ENCODE data around the gene MYL5.
A peak's percentile ranks its signal among the peaks of the same experiment; 100 is the strongest.

Gene MYL5

GRCh38 chr4:665381-665750 lies 9.0 kb upstream of the MYL5 start:
- Histone ChIP-seq H4K20me1 (ENCODE audit: insufficient read depth, low read length) (no peaks in the 10 kb centered on the region; the same call in 1 of the 2 replicates), H3K36me3 (ENCODE audit: insufficient read depth, low read length) (peaks cover 16% of the 10 kb centered on the region), H3K9ac (ENCODE audit: low read depth, low read length) (no peak overlapping the region), H3K27me3 (ENCODE audit: insufficient read depth, low read length, poor library complexity) (no peaks in the 10 kb centered on the region), H3K4me1 (ENCODE audit: insufficient read depth, low read length) (peaks cover 36% of the 10 kb centered on the region), H3K27ac (ENCODE audit: low read length) (0 out of 2 replicates have a peak overlapping the region, but pooled peaks have one; percentile 22), H3K9me3 (ENCODE audit: insufficient read depth, low read length, severe bottlenecking) (no peaks in the 10 kb centered on the region), H3K79me2 (ENCODE audit: insufficient read depth, low read length) (peaks cover 32% of the 10 kb centered on the region), H3K4me2 (ENCODE audit: insufficient read depth, low read length) (peak overlapping the region; percentile 98), H3K4me3 (ENCODE audit: low read depth in 1 of 2, low read length in 2 of 2) (peak overlapping the region in 1 of 2 experiments; percentile 85; a peak in 2 of 4 replicates), H2AFZ (ENCODE audit: low read depth, low read length) (no peak overlapping the region)
- ATAC-seq (ENCODE audit: insufficient read depth, low read depth) = no peak
- TF ChIP-seq, protein P1, sequence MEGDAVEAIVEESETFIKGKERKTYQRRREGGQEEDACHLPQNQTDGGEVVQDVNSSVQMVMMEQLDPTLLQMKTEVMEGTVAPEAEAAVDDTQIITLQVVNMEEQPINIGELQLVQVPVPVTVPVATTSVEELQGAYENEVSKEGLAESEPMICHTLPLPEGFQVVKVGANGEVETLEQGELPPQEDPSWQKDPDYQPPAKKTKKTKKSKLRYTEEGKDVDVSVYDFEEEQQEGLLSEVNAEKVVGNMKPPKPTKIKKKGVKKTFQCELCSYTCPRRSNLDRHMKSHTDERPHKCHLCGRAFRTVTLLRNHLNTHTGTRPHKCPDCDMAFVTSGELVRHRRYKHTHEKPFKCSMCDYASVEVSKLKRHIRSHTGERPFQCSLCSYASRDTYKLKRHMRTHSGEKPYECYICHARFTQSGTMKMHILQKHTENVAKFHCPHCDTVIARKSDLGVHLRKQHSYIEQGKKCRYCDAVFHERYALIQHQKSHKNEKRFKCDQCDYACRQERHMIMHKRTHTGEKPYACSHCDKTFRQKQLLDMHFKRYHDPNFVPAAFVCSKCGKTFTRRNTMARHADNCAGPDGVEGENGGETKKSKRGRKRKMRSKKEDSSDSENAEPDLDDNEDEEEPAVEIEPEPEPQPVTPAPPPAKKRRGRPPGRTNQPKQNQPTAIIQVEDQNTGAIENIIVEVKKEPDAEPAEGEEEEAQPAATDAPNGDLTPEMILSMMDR (IDR thresholded peaks at IDR 0.05; ENCODE audit: borderline replicate concordance, extremely low read depth, low read length, poor library complexity, severe bottlenecking) = no peak
- TF ChIP-seq EZH2 (IDR thresholded peaks at IDR 0.05; ENCODE audit: borderline replicate concordance, low read depth, low read length, severe bottlenecking) = no peak
- DNase-seq = no peak

- TF ChIP-seq, protein P1 (IDR thresholded peaks at IDR 0.05; ENCODE audit: borderline replicate concordance, extremely low read depth, low read length, poor library complexity, severe bottlenecking) = no peak
- no peak for TF ChIP-seq EZH2 (IDR thresholded peaks at IDR 0.05; ENCODE audit: borderline replicate concordance, low read depth, low read length, severe bottlenecking)
- peaks cover 20% of the 10 kb centered on the region for H3K36me3 ChIP-seq (ENCODE audit: insufficient read depth, low read length)
Measured at GRCh38 chr4:665751-666435, 8.4 kb upstream of the MYL5 start.

GRCh38 chr4:666436-666810 lies 7.9 kb upstream of the MYL5 start:
- Histone ChIP-seq H3K9me3 (ENCODE audit: insufficient read depth, low read length, severe bottlenecking) (no peaks in the 10 kb centered on the region), H3K79me2 (ENCODE audit: insufficient read depth, low read length) (peaks cover 32% of the 10 kb centered on the region), H3K4me2 (ENCODE audit: insufficient read depth, low read length) (no peak overlapping the region), H2AFZ (ENCODE audit: low read depth, low read length) (no peak overlapping the region), H3K4me3 (ENCODE audit: low read depth in 1 of 2, low read length in 2 of 2) (no peak overlapping the region), H3K36me3 (ENCODE audit: insufficient read depth, low read length) (peaks cover 22% of the 10 kb centered on the region), H3K9ac (ENCODE audit: low read depth, low read length) (no peak overlapping the region), H3K27ac (ENCODE audit: low read length) (no peak overlapping the region), H4K20me1 (ENCODE audit: insufficient read depth, low read length) (no peaks in the 10 kb centered on the region; the same call in 1 of the 2 replicates), H3K27me3 (ENCODE audit: insufficient read depth, low read length, poor library complexity) (no peaks in the 10 kb centered on the region), H3K4me1 (ENCODE audit: insufficient read depth, low read length) (peaks cover 36% of the 10 kb centered on the region)
- DNase-seq = no peak
- TF ChIP-seq EZH2 (IDR thresholded peaks at IDR 0.05; ENCODE audit: borderline replicate concordance, low read depth, low read length, severe bottlenecking) = no peak
- TF ChIP-seq, protein P1 (IDR thresholded peaks at IDR 0.05; ENCODE audit: borderline replicate concordance, extremely low read depth, low read length, poor library complexity, severe bottlenecking) = no peak
- ATAC-seq (ENCODE audit: insufficient read depth, low read depth) = no peak

More at GRCh38 chr4:665751-666435, 8.4 kb upstream of the MYL5 start:
- H3K27me3 ChIP-seq (ENCODE audit: insufficient read depth, low read length, poor library complexity) = no peaks in the 10 kb centered on the region
- no peak overlapping the region for H2AFZ ChIP-seq (ENCODE audit: low read depth, low read length)
- peaks cover 32% of the 10 kb centered on the region for H3K79me2 ChIP-seq (ENCODE audit: insufficient read depth, low read length)
- H3K27ac ChIP-seq (ENCODE audit: low read length) = no peak overlapping the region
- H3K4me3 ChIP-seq (ENCODE audit: low read depth in 1 of 2, low read length in 2 of 2) = no peak overlapping the region
- DNase-seq (no peak), ATAC-seq (ENCODE audit: insufficient read depth, low read depth) (no peak)
- no peaks in the 10 kb centered on the region; the same call in 1 of the 2 replicates for H4K20me1 ChIP-seq (ENCODE audit: insufficient read depth, low read length)
- peak overlapping the region; percentile 98; the same call in 1 of the 2 replicates for H3K4me2 ChIP-seq (ENCODE audit: insufficient read depth, low read length)
- H3K9me3 ChIP-seq (ENCODE audit: insufficient read depth, low read length, severe bottlenecking) = no peaks in the 10 kb centered on the region
- H3K4me1 ChIP-seq (ENCODE audit: insufficient read depth, low read length) = peaks cover 36% of the 10 kb centered on the region
- no peak overlapping the region for H3K9ac ChIP-seq (ENCODE audit: low read depth, low read length)
